K562 (cell line): ENCODE data around the gene ZEB2. TPM values are rescaled to one million over a fixed set of nuclear protein-coding genes. Genes with fewer than 3 reads are reported as not detected.

ENCODE experiments used
- ARID3B ChIP-seq: fragments of 250-450 bp; sonication (Bioruptor Pico); IDR thresholded peaks from 2 replicates; pipeline ENCODE4 v1.4.0; 2020; ENCODE audit warnings: borderline replicate concordance
- ELF4 ChIP-seq: fragments of 450-650 bp; formaldehyde crosslinking; IDR thresholded peaks from 2 replicates; pipeline ENCODE4 v1.4.0; 2022; ENCODE audit warnings: missing genetic modification characterization
- FOXJ2 ChIP-seq: fragments of 200-800 bp; sonication (Bioruptor generic); IDR thresholded peaks from 2 replicates; pipeline ENCODE4 v1.6.1; 2016; ENCODE audit warnings: missing genetic modification characterization, missing compliant biosample characterization
- GTF2E2 ChIP-seq: fragments of 200-800 bp; sonication (Bioruptor generic); IDR thresholded peaks from 2 replicates; pipeline ENCODE4 v1.6.1; 2016; ENCODE audit warnings: missing genetic modification characterization, missing compliant biosample characterization
- HBP1 ChIP-seq: fragments of 450-650 bp; formaldehyde crosslinking; IDR thresholded peaks from 2 replicates; pipeline ENCODE4 v1.4.0; 2022; ENCODE audit warnings: missing genetic modification characterization
- HLTF ChIP-seq: fragments of 450-650 bp; IDR thresholded peaks from 2 replicates; pipeline ENCODE4 v1.6.1; 2016
- NFYB ChIP-seq: IDR thresholded peaks from 2 replicates; pipeline ENCODE4 v1.6.1; 2011; ENCODE audit warnings: mild to moderate bottlenecking, moderate library complexity; ENCODE audit not compliant: insufficient read length; ENCODE audit errors: extremely low read depth
- PML ChIP-seq: IDR thresholded peaks from 2 replicates; pipeline ENCODE4 v1.6.1; 2012; ENCODE audit warnings: low read length, inconsistent platforms
- POLR2B ChIP-seq: fragments of 450-650 bp; IDR thresholded peaks from 2 replicates; pipeline ENCODE4 v1.6.1; 2018; ENCODE audit warnings: low read depth; ENCODE audit not compliant: partially characterized antibody
- RB1 ChIP-seq: fragments of 450-650 bp; IDR thresholded peaks from 2 replicates; pipeline ENCODE4 v1.6.1; 2017; ENCODE audit warnings: low read depth, mild to moderate bottlenecking
- THAP12 ChIP-seq: fragments of 250-450 bp; sonication (Bioruptor Pico); IDR thresholded peaks from 2 replicates; pipeline ENCODE4 v1.9.0; 2021; ENCODE audit warnings: mild to moderate bottlenecking, inconsistent platforms
- THRA ChIP-seq: fragments of 450-650 bp; IDR thresholded peaks from 2 replicates; pipeline ENCODE4 v1.6.1; 2017; ENCODE audit warnings: mild to moderate bottlenecking, moderate library complexity
- THRB ChIP-seq: fragments of 450-650 bp; formaldehyde crosslinking; conservative IDR thresholded peaks from 2 replicates; pipeline ENCODE4 v1.4.0; 2022; ENCODE audit warnings: mild to moderate bottlenecking, missing genetic modification characterization
- ZNF146 ChIP-seq: IDR thresholded peaks from one replicate; pipeline ENCODE4 v1.6.1; 2018; ENCODE audit warnings: missing compliant biosample characterization; ENCODE audit not compliant: unreplicated experiment
- ZNF395 ChIP-seq: fragments of 200-800 bp; sonication (Bioruptor generic); IDR thresholded peaks from 2 replicates; pipeline ENCODE4 v1.6.1; 2017; ENCODE audit warnings: missing genetic modification characterization, missing compliant biosample characterization
- ZNF589 ChIP-seq: fragments of 200-800 bp; sonication (Bioruptor generic); IDR thresholded peaks from 2 replicates; pipeline ENCODE4 v1.6.1; 2016; ENCODE audit warnings: low read depth, missing genetic modification characterization, missing compliant biosample characterization
- ZNF79 ChIP-seq: fragments of 250-450 bp; sonication (Bioruptor Pico); IDR thresholded peaks from 2 replicates; pipeline ENCODE4 v1.4.0; 2020; ENCODE audit warnings: low read depth, mild to moderate bottlenecking, moderate library complexity
- polyA plus RNA-seq, 8 experiments: library from polyadenylated mRNA; depleted of rRNA in 4 of 8; stranded (reverse) in 5 of 8; unstranded in 3 of 8; fragments of >200 nt; fragmentation: Nextera tagmentation in 2 of 8; fragmentation: Illumina TruSeq in 1 of 8; extraction: Ambion mirVana in 2 of 8; extraction: Trizol in 1 of 8; gene quantifications; 2 replicates each; pipeline versions ENCODE4 v1.2.1 to v1.2.3, GENCODE V29; 2011 to 2014; ENCODE audit warnings: inconsistent platforms in 1 of 8, missing spikeins in 1 of 8
- total RNA-seq, 7 experiments: library from RNA; depleted of rRNA in 6 of 7; stranded (reverse); fragments of >200 nt in 6 of 7; fragmentation: Illumina TruSeq in 2 of 7; extraction: Trizol in 2 of 7; gene quantifications; 2 replicates each; pipeline versions ENCODE4 v1.2.1 to v1.2.3, GENCODE V29; 2011 to 2021; ENCODE audit warnings: low replicate concordance in 1 of 7

The ZEB2 gene
- total and polyA plus RNA-seq, 9 of the 15 experiments (the other 6 are each of a cell fraction or from before 2014, with no cell fraction given) = 15.1 to 113 (median 72.3) TPM

- no peak for TF ChIP-seq THAP12
- TF ChIP-seq ARID3B (CRISPR knock-in tag) = no peak
- TF ChIP-seq GTF2E2 (tag) = no peak
- no peak for TF ChIP-seq PML
- TF ChIP-seq THRB (CRISPR knock-in tag) = no peak
- no peak for TF ChIP-seq ZNF79 (CRISPR knock-in tag)
- 0 out of 2 replicates have a peak, but pooled peaks have one; percentile 31 for TF ChIP-seq HLTF
- no peak for TF ChIP-seq ZNF589 (CRISPR knock-in tag)
- TF ChIP-seq FOXJ2 (tag) = no peak
- TF ChIP-seq POLR2B = peak; percentile 49
- no peak for TF ChIP-seq ZNF146 (CRISPR knock-in tag)
- TF ChIP-seq NFYB = no peak
- TF ChIP-seq THRA = no peak
- TF ChIP-seq HBP1 (CRISPR knock-in tag) = no peak
- TF ChIP-seq RB1 = 0 out of 2 replicates have a peak, but pooled peaks have one; percentile 34
- TF ChIP-seq ZNF395 (CRISPR knock-in tag) = no peak
- TF ChIP-seq ELF4 (CRISPR knock-in tag) = no peak
Measured at GRCh38 chr2:144515696-144516410, 4.1 kb downstream of the ZEB2 start (continued).
